GM18505 (cell line): ENCODE data around the gene BEAN1.

Experiments used
- ATAC-seq: cut with Tn5 transposase; IDR thresholded peaks from one replicate; pipeline ENCODE4 v1.9.1; 2021; ENCODE audit not compliant: unreplicated experiment
- POLR2A ChIP-seq: IDR thresholded peaks from 4 replicates; pipeline ENCODE4 v1.6.1; 2011; ENCODE audit warnings: borderline replicate concordance; ENCODE audit not compliant: insufficient read depth, insufficient read length; ENCODE audit errors: extremely low read depth

The BEAN1 gene

GRCh38 chr16:66387817-66388332, 39.2 kb upstream of the BEAN1 start:
- no peak for ATAC-seq
- TF ChIP-seq POLR2A: no peak

GRCh38 chr16:66388350-66389139, 38.5 kb upstream of the BEAN1 start:
- no peak for ATAC-seq

GRCh38 chr16:66389256-66390176, 37.6 kb upstream of the BEAN1 start:
- TF ChIP-seq POLR2A: no peak

More at GRCh38 chr16:66388350-66389139, 38.5 kb upstream of the BEAN1 start:
- no peak for TF ChIP-seq POLR2A

GRCh38 chr16:66390346-66391108, 36.6 kb upstream of the BEAN1 start:
- ATAC-seq: no peak
- no peak for TF ChIP-seq POLR2A

More at GRCh38 chr16:66389256-66390176, 37.6 kb upstream of the BEAN1 start:
- no peak for ATAC-seq

- no peak for ATAC-seq
- TF ChIP-seq POLR2A: no peak
Observed at GRCh38 chr16:66391726-66392670, 35.1 kb upstream of the BEAN1 start.

GRCh38 chr16:66395806-66396555, 31.1 kb upstream of the BEAN1 start:
- no peak for ATAC-seq
- TF ChIP-seq POLR2A: no peak

- ATAC-seq: no peak
- no peak for TF ChIP-seq POLR2A
Observed at GRCh38 chr16:66397736-66398433, 29.2 kb upstream of the BEAN1 start.

GRCh38 chr16:66399031-66399430, 28.1 kb upstream of the BEAN1 start:
- no peak for ATAC-seq
- no peak for TF ChIP-seq POLR2A

GRCh38 chr16:66399930-66400329, 27.2 kb upstream of the BEAN1 start:
- ATAC-seq: no peak

GRCh38 chr16:66400503-66401380, 26.4 kb upstream of the BEAN1 start:
- no peak for ATAC-seq
- no peak for TF ChIP-seq POLR2A

More at GRCh38 chr16:66399930-66400329, 27.2 kb upstream of the BEAN1 start:
- no peak for TF ChIP-seq POLR2A
